ENCODE results near the gene DCAF15.

Gene DCAF15

DNA sequence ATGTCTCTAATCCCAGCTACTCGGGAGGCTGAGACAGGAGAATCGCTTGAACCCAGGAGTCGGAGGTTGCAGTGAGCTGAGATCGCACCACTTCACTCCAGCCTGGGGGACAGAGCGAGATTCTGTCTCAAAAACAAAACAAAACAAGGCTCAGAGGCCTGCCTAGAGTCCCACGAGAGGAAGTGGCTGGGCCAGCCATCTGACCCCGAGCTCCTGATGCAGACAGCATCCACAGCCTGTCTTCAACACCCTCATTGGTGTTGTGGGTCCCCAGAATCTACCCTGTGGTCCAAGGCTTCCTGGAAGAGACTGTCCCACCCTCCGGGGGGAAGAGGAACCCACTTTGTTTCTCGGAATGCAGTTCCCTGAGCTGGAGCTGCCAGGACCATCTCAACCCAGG lies 29.2 kb downstream of the DCAF15 start:
- no peak overlapping the region for H3K4me3 ChIP-seq (ENCODE audit: low read depth, low read length)

DNA sequence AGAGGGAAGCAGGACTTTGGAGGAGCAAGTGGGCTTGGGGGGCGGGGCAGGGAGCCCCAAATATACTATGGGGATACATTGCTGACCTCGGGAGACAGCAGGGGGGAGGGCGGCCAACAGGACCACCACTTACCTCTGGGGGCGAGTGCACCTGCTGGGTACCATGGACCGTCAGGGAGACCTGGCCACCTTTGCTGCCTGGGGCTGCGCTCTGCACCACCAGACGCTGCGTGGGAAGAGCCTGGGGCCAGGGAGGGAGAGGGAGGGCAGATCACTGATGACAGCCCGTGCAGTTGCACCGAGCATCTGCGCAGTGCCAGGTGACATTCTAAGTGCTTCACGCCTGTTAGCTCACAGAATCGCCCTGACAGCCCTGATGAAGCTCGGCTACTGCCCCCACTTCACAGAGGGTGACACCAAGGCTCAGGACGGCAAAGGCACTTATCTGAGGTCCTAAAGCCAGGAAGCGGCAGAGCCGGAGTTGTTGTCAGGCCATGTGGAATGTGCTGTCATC lies 29.7 kb downstream of the DCAF15 start:
- no peak overlapping the region for H3K4me3 ChIP-seq (ENCODE audit: low read depth, low read length)
- TF ChIP-seq, protein P1, sequence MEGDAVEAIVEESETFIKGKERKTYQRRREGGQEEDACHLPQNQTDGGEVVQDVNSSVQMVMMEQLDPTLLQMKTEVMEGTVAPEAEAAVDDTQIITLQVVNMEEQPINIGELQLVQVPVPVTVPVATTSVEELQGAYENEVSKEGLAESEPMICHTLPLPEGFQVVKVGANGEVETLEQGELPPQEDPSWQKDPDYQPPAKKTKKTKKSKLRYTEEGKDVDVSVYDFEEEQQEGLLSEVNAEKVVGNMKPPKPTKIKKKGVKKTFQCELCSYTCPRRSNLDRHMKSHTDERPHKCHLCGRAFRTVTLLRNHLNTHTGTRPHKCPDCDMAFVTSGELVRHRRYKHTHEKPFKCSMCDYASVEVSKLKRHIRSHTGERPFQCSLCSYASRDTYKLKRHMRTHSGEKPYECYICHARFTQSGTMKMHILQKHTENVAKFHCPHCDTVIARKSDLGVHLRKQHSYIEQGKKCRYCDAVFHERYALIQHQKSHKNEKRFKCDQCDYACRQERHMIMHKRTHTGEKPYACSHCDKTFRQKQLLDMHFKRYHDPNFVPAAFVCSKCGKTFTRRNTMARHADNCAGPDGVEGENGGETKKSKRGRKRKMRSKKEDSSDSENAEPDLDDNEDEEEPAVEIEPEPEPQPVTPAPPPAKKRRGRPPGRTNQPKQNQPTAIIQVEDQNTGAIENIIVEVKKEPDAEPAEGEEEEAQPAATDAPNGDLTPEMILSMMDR (IDR thresholded peaks at IDR 0.05; ENCODE audit: borderline replicate concordance, insufficient read depth, low read depth, low read length), result no peak

More for the DNA sequence above, 29.2 kb downstream of the DCAF15 start:
- TF ChIP-seq, protein P1 (IDR thresholded peaks at IDR 0.05; ENCODE audit: borderline replicate concordance, insufficient read depth, low read depth, low read length), result no peak

DNA sequence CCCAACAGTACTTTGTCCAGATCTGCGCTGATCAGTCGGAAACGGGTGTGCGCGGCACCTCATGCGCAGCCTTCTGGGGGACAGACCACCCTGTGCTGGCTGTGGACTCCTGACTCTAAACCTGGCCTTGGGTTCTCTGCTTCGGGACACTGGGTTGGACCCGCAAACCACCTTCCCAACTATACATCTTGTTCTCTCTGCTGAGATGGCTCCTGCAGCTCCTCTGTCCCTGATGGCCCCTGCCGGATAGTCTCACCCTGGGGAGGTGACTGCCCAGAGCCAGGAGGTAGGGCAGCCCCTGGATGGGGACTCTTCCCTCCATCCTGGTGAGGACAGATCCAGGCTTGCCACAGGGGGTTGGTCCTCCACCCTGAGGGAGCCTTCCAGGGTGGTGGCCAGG lies 30.5 kb downstream of the DCAF15 start:
- TF ChIP-seq, protein P1 (IDR thresholded peaks at IDR 0.05; ENCODE audit: borderline replicate concordance, insufficient read depth, low read depth, low read length), result no peak
- no peak overlapping the region for H3K4me3 ChIP-seq (ENCODE audit: low read depth, low read length)

DNA sequence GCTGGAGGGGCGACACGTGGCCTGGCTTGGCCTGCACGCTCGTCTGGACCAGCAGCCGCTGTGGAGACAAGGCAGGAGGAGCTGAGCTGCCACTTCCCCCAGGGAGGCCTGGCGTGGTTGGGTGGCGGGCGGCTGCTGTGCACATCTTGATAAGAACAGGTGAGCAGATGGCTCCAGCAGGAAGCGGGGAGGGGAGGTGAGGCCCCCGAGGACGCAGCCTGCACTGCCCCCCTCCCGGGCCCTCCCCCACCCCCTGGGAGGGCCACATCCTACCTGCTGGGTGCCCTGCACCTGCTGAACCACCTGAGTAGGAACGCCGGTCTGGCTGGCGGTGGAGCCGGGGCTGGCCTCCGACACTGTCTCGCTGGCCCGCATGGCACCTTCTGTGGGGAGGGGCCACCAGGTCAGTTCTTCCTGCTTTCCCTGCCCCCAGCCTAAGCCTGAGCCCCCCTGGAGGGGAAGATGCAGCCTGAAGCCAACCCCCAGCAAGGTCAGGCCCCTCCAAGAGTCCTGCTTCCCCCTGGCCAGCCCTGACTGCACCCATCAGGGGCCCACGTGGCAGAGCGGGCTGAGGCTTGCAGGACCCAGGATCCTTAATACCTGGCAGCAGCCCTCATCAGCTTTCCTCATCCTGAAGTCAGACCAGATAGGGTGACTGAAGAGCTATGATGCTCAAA lies 31.0 kb downstream of the DCAF15 start:
- TF ChIP-seq, protein P1 (IDR thresholded peaks at IDR 0.05; ENCODE audit: borderline replicate concordance, insufficient read depth, low read depth, low read length), result no peak
- H3K4me3 ChIP-seq (ENCODE audit: low read depth, low read length), result no peak overlapping the region

DNA sequence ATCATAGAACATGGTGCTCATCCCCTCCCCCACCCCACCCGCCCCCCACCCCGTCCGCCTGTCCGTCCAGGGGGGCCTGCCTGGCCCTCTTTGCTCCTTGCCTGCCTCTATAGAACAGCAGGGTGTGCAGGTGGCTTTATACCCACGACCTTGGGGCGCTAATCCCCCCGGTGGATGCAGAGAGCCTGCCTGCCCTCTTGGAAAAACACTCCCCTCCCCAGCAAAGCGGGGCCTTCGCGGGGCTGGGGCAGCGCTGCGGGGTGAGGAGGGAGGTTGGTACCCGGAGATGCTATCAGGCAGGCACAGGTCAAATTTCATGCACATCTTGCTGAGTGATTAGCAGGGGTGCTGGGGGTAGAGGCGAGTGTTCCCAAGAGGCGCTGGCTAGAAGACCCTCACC lies 31.9 kb downstream of the DCAF15 start:
- TF ChIP-seq, protein P1 (IDR thresholded peaks at IDR 0.05; ENCODE audit: borderline replicate concordance, insufficient read depth, low read depth, low read length), result no peak
- H3K4me3 ChIP-seq (ENCODE audit: low read depth, low read length), result no peak overlapping the region

DNA sequence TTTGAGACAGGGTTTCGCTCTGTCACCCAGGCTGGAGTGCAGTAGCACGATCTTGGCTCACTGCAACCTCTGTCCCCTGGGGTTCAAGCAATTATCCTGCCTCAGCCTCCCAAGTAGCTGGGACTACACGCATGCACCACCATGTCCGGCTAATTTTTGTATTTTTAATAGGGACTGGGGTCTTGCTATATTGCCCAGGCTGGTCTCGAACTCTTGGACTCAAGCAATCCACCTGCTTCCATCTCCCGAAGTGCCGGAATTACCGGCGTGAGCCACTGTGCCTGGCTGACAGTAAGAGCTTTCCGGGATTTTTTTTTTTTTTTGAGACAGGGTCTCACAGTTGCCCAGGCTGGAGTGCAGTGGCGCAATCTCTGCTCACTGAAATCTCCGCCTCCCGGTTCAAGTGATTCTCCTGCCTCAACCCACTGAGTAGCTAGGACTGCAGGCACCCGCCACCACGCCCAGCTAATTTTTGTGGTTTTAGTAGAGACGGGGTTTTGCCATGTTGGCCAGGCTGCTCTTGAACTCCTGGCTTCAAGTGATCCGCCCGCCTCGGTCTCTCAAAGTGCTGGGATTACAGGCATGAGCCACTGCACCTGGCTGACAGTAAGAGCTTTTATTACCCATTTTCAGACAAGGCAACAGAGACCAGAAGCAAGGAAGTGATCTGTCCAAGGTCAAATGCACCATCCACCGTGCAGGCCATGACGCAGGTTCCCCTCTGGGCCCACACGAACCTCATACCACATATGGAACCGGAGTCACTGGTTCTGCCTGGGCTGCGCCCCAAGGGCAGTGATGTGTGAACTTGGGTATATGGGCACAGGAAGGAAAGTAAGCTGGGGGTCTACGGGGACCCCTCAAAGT lies 32.8 kb downstream of the DCAF15 start:
- H3K4me3 ChIP-seq (ENCODE audit: low read depth, low read length), result no peak overlapping the region
- TF ChIP-seq, protein P1 (IDR thresholded peaks at IDR 0.05; ENCODE audit: borderline replicate concordance, insufficient read depth, low read depth, low read length), result no peak

Data from GM12875 (cell line).